ENCODE results near the gene DRD4. TPM values are rescaled to one million over a fixed set of nuclear protein-coding genes. Genes with fewer than 3 reads are reported as not detected.

The DRD4 gene
- total and polyA plus RNA-seq, 10 of the 15 experiments (the other 5 are each of a cell fraction or from before 2014, with no cell fraction given) = not detected

DNA sequence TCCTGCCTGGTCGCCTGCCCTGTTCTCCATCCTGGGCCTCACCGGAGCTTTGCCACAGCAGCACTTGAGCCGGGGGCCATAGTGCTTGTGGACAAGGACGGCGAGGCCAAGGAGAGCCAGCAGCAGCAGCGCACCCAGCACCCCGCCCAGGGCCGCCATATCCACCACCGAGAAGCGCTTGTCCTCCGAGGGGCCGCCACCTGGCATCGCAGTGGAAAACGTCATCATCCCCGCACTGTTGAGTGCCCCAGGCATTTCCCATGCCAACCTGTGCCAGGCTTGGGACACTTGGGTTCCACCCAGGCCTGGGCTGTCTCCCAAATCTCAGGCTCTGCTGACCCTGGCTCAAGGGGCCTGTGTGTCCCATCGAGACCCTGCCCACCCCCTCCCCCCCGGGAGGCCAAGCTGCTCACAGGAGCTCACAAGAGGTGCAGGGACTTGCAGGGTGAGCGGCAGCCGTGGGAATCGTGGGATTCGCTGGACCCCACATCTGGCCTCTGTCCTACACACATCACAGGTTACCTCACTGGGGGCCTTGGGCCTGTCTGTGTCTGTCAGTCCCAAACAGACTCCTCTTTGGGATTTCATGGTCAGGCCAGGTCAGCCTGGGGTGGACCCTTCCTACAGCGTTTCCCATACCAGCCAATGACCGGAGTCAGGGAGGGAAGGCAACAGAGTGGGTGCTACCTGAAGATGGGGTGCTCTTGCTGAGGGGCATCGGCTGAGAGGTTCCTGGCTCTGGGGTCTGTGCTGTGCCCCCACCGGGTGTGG lies 19.0 kb upstream of the DRD4 start:
- no peaks in the 10 kb centered on the region for H3K9me3 ChIP-seq (replicated peaks; ENCODE audit: control insufficient read depth, insufficient read depth, low read length)
- no peak overlapping the region for H2AFZ ChIP-seq (ENCODE audit: control insufficient read depth, low read depth, low read length)
- intact Hi-C loops (cut with micrococcal nuclease; ENCODE audit: unreplicated experiment) = loop anchor here (5.0 kb wide), 1 partner anchor 104 kb away; no protein-coding TSS in a partner anchor
- DNase-seq (ENCODE audit: low read depth, low spot score) (no peak), ATAC-seq (no peak), FAIRE-seq (no peak)
- ChIA-PET SMC1A (ENCODE audit: uncharacterized antibody, unreplicated experiment) (no interaction called here), POLR2A (no interaction called here), RAD21 (ENCODE audit: unreplicated experiment) (no interaction called here), CTCF (no interaction called here)
- H3K27me3 ChIP-seq (replicated peaks in 1 of 2; ENCODE audit: control insufficient read depth in 2 of 2, insufficient read depth in 2 of 2, low read length in 1 of 2) = no peaks in the 10 kb centered on the region
- in situ Hi-C loops (cut with MboI) = no loop called here
- H3K27ac ChIP-seq (ENCODE audit: control insufficient read depth, insufficient read depth) = no peak overlapping the region
- H3K36me3 ChIP-seq (ENCODE audit: control insufficient read depth in 2 of 2, insufficient read depth in 2 of 2, low read length in 1 of 2) = peaks cover 0 to 8% of the 10 kb centered on the region in 2 experiments; a peak in 3 of 4 replicates
- no peak overlapping the region for H3K4me2 ChIP-seq (ENCODE audit: control insufficient read depth, insufficient read depth)
- H4K20me1 ChIP-seq (ENCODE audit: control insufficient read depth, insufficient read depth) = peaks cover 3% of the 10 kb centered on the region; the same call in 1 of the 2 replicates
- WGBS (ENCODE audit: insufficient coverage, insufficient replicate concordance, low lambda C conversion rate, missing lambda C conversion rate) = 96% methylated on average over 22 of the region's 25 CpGs
- H3K9ac ChIP-seq (ENCODE audit: control insufficient read depth, insufficient read depth, low read length) = no peak overlapping the region
- peaks cover 10% of the 10 kb centered on the region for H3K4me1 ChIP-seq (ENCODE audit: control insufficient read depth, insufficient read depth, low read length)
- no TSS peak for BruUV-seq (replicated peaks)
- no peak overlapping the region for H3K4me3 ChIP-seq
- peaks cover 25% of the 10 kb centered on the region for H3K79me2 ChIP-seq (ENCODE audit: control insufficient read depth, insufficient read depth, low read length)
- TF ChIP-seq, protein P1, sequence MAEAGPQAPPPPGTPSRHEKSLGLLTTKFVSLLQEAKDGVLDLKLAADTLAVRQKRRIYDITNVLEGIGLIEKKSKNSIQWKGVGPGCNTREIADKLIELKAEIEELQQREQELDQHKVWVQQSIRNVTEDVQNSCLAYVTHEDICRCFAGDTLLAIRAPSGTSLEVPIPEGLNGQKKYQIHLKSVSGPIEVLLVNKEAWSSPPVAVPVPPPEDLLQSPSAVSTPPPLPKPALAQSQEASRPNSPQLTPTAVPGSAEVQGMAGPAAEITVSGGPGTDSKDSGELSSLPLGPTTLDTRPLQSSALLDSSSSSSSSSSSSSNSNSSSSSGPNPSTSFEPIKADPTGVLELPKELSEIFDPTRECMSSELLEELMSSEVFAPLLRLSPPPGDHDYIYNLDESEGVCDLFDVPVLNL (IDR thresholded peaks at IDR 0.05; ENCODE audit: low read depth, low read length) = no peak
- no peak for TF ChIP-seq ZNF24 (IDR thresholded peaks at IDR 0.05)
- no peak for TF ChIP-seq CREB1 (IDR thresholded peaks at IDR 0.05; ENCODE audit: low read depth)
- no peak for TF ChIP-seq MTA3 (IDR thresholded peaks at IDR 0.05; ENCODE audit: borderline replicate concordance, low read length)
- no peak for TF ChIP-seq SMC3 (IDR thresholded peaks at IDR 0.05; ENCODE audit: borderline replicate concordance, low read length)
- no peak for TF ChIP-seq HDGF (IDR thresholded peaks at IDR 0.05)
- no peak for TF ChIP-seq PML (IDR thresholded peaks at IDR 0.05; ENCODE audit: low read length)
- no peak for TF ChIP-seq FOXK2 (IDR thresholded peaks at IDR 0.05)
- no peak for TF ChIP-seq TCF12 (IDR thresholded peaks at IDR 0.05; ENCODE audit: low read depth, low read length)
- no peak for TF ChIP-seq DPF2 (IDR thresholded peaks at IDR 0.05)
- no peak for TF ChIP-seq FOS (IDR thresholded peaks at IDR 0.05; ENCODE audit: borderline replicate concordance, extremely low read depth, insufficient read length)
- TF ChIP-seq, protein P2, sequence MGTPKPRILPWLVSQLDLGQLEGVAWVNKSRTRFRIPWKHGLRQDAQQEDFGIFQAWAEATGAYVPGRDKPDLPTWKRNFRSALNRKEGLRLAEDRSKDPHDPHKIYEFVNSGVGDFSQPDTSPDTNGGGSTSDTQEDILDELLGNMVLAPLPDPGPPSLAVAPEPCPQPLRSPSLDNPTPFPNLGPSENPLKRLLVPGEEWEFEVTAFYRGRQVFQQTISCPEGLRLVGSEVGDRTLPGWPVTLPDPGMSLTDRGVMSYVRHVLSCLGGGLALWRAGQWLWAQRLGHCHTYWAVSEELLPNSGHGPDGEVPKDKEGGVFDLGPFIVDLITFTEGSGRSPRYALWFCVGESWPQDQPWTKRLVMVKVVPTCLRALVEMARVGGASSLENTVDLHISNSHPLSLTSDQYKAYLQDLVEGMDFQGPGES (IDR thresholded peaks at IDR 0.05) = no peak
- TF ChIP-seq, protein P3, sequence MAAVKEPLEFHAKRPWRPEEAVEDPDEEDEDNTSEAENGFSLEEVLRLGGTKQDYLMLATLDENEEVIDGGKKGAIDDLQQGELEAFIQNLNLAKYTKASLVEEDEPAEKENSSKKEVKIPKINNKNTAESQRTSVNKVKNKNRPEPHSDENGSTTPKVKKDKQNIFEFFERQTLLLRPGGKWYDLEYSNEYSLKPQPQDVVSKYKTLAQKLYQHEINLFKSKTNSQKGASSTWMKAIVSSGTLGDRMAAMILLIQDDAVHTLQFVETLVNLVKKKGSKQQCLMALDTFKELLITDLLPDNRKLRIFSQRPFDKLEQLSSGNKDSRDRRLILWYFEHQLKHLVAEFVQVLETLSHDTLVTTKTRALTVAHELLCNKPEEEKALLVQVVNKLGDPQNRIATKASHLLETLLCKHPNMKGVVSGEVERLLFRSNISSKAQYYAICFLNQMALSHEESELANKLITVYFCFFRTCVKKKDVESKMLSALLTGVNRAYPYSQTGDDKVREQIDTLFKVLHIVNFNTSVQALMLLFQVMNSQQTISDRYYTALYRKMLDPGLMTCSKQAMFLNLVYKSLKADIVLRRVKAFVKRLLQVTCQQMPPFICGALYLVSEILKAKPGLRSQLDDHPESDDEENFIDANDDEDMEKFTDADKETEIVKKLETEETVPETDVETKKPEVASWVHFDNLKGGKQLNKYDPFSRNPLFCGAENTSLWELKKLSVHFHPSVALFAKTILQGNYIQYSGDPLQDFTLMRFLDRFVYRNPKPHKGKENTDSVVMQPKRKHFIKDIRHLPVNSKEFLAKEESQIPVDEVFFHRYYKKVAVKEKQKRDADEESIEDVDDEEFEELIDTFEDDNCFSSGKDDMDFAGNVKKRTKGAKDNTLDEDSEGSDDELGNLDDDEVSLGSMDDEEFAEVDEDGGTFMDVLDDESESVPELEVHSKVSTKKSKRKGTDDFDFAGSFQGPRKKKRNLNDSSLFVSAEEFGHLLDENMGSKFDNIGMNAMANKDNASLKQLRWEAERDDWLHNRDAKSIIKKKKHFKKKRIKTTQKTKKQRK (IDR thresholded peaks at IDR 0.05; ENCODE audit: low read depth, low read length) = no peak
- TF ChIP-seq MEF2A (IDR thresholded peaks at IDR 0.05; ENCODE audit: insufficient read depth, low read depth, low read length) = no peak
- no peak for TF ChIP-seq ZNF622 (IDR thresholded peaks at IDR 0.05)
- no peak for TF ChIP-seq POLR2AphosphoS5 (IDR thresholded peaks at IDR 0.05; ENCODE audit: low read length)
- no peak for TF ChIP-seq SUZ12 (IDR thresholded peaks at IDR 0.05; ENCODE audit: unreplicated experiment)
- TF ChIP-seq, protein P4, sequence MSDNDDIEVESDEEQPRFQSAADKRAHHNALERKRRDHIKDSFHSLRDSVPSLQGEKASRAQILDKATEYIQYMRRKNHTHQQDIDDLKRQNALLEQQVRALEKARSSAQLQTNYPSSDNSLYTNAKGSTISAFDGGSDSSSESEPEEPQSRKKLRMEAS (IDR thresholded peaks at IDR 0.05; ENCODE audit: low read depth, low read length) = no peak
- TF ChIP-seq ZNF384 (IDR thresholded peaks at IDR 0.05; ENCODE audit: borderline replicate concordance, low read depth, low read length) = no peak
